ENCODE measurements around the gene KIRREL3. TPM values are rescaled to one million over a fixed set of nuclear protein-coding genes. Genes with fewer than 3 reads are reported as not detected.

KIRREL3 gene
- total and polyA plus RNA-seq, 2 donors (not counting 3 experiments of a cell fraction or from before 2014, with no cell fraction given) = not detected

DNA sequence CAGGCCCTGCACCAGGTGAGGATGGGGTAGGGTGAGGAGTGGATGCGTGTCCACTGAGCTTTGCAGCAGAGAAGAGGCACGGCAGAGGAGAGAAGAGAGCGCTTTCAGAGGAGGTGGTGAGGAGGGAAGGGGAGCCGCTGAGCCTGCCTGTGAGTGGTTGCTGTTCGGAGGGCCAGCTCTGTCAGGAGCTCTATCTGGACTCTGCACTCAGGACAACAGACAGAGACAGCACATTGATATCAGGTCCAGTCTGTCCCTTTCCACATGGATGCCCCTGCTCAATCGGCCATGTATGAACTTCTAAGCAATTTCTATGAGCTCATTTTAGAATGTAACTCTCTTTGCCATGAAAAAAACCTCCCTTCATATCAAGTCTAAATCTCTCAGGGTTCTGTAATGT, 158.6 kb downstream of the KIRREL3 start:
- POLR2A ChIA-PET = no interaction called here

More for the DNA sequence above, 158.6 kb downstream of the KIRREL3 start:
- no peaks in the 10 kb centered on the region for H3K9me3 ChIP-seq (replicated peaks; ENCODE audit: control insufficient read depth, insufficient read depth, low read length)
- no peaks in the 10 kb centered on the region for H3K4me1 ChIP-seq (ENCODE audit: control insufficient read depth, extremely low read depth, insufficient read depth, low read length)
- H3K9ac ChIP-seq (replicated peaks; ENCODE audit: extremely low read depth, insufficient read depth, low read length) = no peak overlapping the region
- no peaks in the 10 kb centered on the region for H3K9me1 ChIP-seq (replicated peaks; ENCODE audit: control insufficient read depth, extremely low read depth, insufficient read depth, low read length)
- intact Hi-C loops (cut with micrococcal nuclease) = no loop called here
- no peak for FAIRE-seq
- H3K79me2 ChIP-seq (ENCODE audit: control insufficient read depth, insufficient read depth, low read length) = no peaks in the 10 kb centered on the region
- DNase-seq (ENCODE audit: low read depth, low spot score) = no peak
- no peaks in the 10 kb centered on the region for H3K36me3 ChIP-seq (ENCODE audit: control insufficient read depth in 2 of 2, extremely low read depth in 1 of 2, insufficient read depth in 2 of 2, low read length in 2 of 2)
- H2AFZ ChIP-seq (ENCODE audit: low read depth, low read length) = no peak overlapping the region
- CTCF ChIA-PET = no interaction called here
- no peak overlapping the region for H3K4me3 ChIP-seq (replicated peaks in 1 of 3; ENCODE audit: insufficient read depth in 1 of 3, low read depth in 1 of 3, low read length in 3 of 3)
- BruUV-seq (replicated peaks) = no TSS peak
- H3K4me2 ChIP-seq (ENCODE audit: insufficient read depth, low read length) = no peak overlapping the region
- dilution Hi-C loops (cut with MboI; ENCODE audit: extremely low pct_ligation_motif_present, low sequenced_read_pairs) = no loop called here
- H3K27me3 ChIP-seq (ENCODE audit: control insufficient read depth in 2 of 2, insufficient read depth in 2 of 2, low read length in 2 of 2) = no peaks in the 10 kb centered on the region
- TF ChIP-seq FOS (IDR thresholded peaks at IDR 0.05; ENCODE audit: borderline replicate concordance, insufficient read depth, low read length) = no peak
- no peak for TF ChIP-seq POLR2A (IDR thresholded peaks at IDR 0.05; ENCODE audit: low read depth, low read length)
- no peak for TF ChIP-seq MYC (IDR thresholded peaks at IDR 0.05; ENCODE audit: low read depth, low read length)
- TF ChIP-seq, protein P1, sequence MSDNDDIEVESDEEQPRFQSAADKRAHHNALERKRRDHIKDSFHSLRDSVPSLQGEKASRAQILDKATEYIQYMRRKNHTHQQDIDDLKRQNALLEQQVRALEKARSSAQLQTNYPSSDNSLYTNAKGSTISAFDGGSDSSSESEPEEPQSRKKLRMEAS (IDR thresholded peaks at IDR 0.05; ENCODE audit: insufficient read depth, insufficient read length) = no peak
- TF ChIP-seq JUN (IDR thresholded peaks at IDR 0.05; ENCODE audit: borderline replicate concordance, insufficient read depth, insufficient read length, low read depth) = no peak
- TF ChIP-seq, protein P2, sequence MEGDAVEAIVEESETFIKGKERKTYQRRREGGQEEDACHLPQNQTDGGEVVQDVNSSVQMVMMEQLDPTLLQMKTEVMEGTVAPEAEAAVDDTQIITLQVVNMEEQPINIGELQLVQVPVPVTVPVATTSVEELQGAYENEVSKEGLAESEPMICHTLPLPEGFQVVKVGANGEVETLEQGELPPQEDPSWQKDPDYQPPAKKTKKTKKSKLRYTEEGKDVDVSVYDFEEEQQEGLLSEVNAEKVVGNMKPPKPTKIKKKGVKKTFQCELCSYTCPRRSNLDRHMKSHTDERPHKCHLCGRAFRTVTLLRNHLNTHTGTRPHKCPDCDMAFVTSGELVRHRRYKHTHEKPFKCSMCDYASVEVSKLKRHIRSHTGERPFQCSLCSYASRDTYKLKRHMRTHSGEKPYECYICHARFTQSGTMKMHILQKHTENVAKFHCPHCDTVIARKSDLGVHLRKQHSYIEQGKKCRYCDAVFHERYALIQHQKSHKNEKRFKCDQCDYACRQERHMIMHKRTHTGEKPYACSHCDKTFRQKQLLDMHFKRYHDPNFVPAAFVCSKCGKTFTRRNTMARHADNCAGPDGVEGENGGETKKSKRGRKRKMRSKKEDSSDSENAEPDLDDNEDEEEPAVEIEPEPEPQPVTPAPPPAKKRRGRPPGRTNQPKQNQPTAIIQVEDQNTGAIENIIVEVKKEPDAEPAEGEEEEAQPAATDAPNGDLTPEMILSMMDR (IDR thresholded peaks at IDR 0.05; ENCODE audit: extremely low read depth in 1 of 2, insufficient read depth in 1 of 2, low read depth in 1 of 2, low read length in 2 of 2) = no peak
- no peak for TF ChIP-seq GATA2 (IDR thresholded peaks at IDR 0.05; ENCODE audit: insufficient read depth, insufficient read length, low read depth, low read length)
- TF ChIP-seq POLR2AphosphoS5 (IDR thresholded peaks at IDR 0.05; ENCODE audit: insufficient read depth, low read depth, low read length) = no peak
- no peak for TF ChIP-seq EZH2 (IDR thresholded peaks at IDR 0.05; ENCODE audit: borderline replicate concordance, low read depth, low read length, severe bottlenecking)
- H4K20me1 ChIP-seq (replicated peaks; ENCODE audit: control insufficient read depth, extremely low read depth, insufficient read depth, low read length) = no peaks in the 10 kb centered on the region
- no peak overlapping the region for H3K27ac ChIP-seq (ENCODE audit: insufficient read depth, low read depth, low read length)

All from endothelial cell of umbilical vein (primary cell).